CD4-positive, alpha-beta T cell treated with Interleukin-15 for 4 hours (primary cell): ENCODE data around the gene TMEM127.

Source experiments
- DNase-seq: peaks from one replicate; pipeline ENCODE4 v3.0.0-alpha.2; 2020; ENCODE audit warnings: low spot score

TMEM127 gene

DNA sequence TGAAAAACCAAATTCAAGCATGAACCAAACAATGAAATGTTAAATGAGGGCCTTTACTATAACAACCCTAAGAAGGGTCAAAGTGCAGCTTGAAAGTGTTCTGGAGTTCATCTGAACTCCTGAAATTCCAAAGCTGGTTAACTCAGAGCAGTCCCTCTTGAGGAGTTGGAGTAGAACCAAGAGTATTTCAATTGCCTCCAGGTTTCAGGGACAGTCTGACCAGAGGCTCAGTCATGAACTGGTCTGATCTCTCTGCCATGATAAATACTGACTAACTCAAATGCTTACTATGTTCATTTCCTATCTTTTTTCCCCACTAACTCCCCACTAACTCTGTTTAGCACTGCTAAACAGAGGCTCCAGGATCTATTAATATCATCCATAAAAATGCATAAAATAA lies 59.9 kb downstream of the TMEM127 start:
- no peak for DNase-seq

DNA sequence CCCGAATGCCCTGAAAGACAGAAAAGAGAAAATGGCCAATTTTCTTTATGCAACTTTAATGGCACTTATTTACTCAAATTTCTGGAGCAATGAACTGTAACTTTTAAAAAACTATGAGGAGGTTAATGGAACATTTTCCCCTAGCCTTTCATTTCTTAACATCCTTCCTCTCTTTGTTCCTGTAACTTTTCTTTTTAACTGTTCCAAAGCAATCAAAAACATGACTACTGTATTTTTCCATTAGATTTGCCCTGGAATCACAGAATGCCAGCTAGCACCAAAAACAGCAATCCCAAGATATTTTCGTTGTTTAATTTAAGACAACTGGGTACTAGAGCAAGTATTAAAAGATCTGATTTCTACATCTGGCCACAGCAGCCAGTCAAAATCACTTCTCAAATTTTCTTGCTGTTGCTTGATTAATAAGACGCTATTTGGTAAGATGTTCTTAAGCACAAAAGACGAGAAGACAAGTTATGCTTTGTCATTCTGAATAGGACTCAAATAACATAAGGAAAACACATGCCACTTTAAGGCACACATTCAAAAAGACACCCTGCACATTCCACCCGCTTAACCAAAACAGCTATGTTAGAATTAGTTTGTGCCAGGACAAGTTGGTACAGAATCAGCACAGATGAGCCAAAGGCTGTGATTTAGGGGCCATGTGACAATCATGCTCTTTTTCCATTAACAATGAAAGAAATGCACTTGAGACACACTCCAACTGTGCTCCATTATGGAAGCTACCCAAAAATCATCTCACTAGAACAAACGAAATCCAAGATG lies 60.8 kb downstream of the TMEM127 start:
- DNase-seq = no peak

DNA sequence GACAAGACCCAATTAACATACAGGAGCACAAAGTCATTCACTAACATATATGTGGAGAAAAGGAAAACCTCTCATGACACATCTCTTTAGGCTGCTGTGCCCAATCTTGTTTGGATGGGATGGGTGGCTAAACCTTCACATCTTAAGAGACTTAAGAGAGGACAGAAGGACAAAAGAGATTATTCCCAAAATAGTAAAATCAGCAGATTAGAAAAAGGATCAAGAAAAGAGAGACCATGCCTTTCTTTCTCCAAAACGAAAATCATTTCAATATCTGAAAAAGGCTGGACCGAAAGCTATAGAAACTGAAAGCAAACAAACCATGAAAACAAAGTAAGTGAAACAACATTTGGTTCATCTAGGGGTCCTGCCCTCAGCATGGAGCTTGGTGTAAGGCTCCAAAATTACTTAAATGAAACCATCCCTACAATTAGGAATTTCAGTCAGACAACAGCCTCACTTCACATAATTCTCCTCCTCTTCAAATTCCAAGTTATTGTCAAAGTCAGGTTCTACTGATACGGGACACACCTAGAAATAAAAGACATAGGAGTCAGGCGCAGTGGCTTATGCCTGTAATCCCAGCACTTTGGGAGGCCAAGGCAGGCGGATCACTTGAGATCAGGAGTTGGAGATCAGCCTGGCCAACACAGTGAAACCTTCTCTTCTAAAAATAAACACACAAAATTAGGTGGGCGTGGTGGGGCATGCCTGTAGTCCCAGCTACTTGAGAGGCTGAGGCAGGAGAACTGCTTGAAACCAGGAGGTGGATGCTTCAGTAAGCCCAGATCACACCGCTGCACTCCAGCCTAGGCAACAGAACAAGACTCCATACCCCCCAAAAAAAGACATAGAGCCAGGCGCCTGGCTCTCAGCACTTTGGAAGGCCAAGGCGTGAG lies 62.4 kb downstream of the TMEM127 start:
- no peak for DNase-seq

DNA sequence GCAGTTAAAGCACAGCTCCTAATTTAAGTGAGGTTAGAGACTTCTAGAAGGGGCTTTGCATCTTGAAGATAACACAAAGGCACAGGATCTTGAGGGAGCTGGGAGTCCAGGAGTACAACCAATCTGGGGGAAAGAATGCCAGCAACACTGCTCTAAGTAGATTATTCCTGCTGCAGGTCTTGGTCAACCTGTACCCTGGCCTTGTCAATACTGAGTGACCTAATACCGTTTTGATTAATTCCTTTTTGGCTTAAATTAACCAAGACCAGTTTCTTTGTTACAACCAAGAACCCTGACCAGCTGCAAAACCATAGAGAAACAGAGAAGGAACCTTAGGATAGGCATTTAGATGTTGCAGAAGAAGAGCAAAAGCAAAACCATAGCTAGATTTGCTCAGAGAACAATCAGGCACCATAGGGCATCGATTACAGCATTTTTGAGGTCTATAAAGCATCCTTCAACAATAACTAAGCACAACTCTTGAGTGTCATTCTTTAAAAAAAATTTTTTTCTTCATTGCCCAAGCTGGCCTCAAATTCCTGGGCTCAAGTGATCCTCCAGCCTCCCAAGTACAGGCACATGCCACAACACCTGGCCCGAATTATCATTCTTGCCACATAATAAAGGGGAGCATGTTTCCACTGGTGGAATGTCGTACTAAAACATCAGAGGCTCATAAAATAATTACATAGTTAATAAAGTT lies 63.5 kb downstream of the TMEM127 start:
- DNase-seq = no peak

DNA sequence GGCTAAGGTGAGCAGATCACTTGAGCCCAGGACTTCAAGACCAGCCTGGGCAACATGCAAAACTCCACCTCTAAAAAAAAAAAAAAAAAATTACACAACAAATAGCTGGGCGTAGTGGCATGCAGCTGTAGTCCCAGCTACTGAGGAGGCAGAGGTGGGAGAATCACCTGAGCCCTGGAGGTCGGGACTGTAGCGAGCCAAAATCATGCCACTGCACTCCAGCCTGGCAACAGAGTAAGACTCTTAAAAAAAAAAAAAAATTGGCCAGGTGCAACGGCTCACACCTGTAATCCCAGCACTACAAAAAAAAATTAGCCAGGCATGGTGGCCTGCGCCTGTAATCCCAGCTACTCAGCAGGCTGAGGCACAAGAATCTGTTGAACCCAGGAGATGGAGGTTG lies 64.5 kb downstream of the TMEM127 start:
- DNase-seq = no peak

DNA sequence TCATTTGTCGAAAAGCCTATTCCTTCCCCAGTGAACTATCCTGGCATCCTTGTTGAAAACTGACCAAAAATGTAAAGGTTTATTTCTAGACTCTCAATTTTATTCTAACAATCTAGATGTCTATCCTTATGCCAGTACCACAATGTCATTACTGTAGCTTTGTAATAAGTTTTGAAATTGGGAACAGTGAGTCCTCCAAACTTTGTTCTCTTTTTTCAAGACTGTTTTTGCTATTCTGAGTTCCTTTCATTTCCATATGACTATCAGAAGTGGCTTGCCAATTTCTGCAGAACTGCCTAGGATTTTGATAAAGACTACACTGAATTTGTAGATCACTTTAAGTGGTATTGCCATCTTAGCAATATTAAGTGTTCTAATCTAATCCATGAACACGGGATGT lies 66.9 kb downstream of the TMEM127 start:
- DNase-seq = no peak
